A549 treated with CORT108297 at 1 μM for 4 hours (cell line): ENCODE data around the gene PCDHGB2. TPM values are rescaled to one million over a fixed set of nuclear protein-coding genes. Genes with fewer than 3 reads are reported as not detected.

ENCODE experiments used
- total RNA-seq: library from RNA; stranded (reverse); fragments of 200-300 nt; extraction: Qiagen RNA extraction; gene quantifications from 5 replicates; pipeline ENCODE4 v1.2.3, GENCODE V29; 2022

Gene PCDHGB2
- total RNA-seq, 1 experiment from 2014 or later, result 0.12 TPM

DNA sequence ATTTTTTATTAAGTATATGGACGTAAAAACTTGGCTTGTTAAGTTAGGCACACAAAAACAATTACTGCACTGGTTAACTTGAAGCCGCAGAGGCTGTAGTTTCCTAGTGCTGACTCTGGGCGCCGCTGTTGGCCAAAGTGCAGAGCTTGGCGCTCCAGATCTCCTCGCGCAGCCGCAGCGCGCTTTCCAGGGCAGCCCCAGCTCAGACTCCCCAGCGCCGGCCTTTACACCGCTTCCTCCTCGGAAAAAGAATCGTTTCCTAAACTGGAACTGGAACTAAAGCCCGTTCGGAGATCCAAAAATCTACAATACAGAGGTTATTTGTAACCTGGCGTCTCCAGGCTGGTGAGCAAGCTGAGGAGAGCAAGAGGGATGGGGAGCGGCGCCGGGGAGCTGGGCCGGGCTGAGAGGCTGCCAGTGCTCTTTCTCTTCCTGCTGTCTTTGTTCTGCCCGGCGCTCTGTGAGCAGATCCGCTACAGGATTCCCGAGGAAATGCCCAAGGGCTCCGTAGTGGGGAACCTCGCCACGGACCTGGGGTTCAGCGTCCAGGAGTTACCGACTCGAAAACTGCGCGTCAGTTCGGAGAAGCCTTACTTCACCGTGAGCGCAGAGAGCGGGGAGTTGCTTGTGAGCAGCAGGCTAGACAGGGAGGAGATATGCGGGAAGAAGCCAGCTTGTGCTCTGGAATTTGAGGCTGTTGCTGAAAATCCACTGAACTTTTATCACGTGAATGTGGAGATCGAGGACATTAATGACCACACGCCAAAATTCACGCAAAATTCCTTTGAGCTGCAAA lies 38.2 kb downstream of the PCDHGB2 start, which contains the start of gene PCDHGB5:
TSS of gene PCDHGB5 (plus strand) at position 192 of the 796 bp plus-strand sequence. CDS start at position 373, 181 bp downstream.

GRCh38 chr5:141402553-141403243 lies 42.9 kb downstream of the PCDHGB2 start, which contains the start of gene PCDHGA9:
TSS of gene PCDHGA9 (plus strand) at chr5:141402778. CDS start at chr5:141402953, 175 bp downstream.

GRCh38 chr5:141407790-141408505 lies 48.2 kb downstream of the PCDHGB2 start, which contains the start of gene PCDHGB6:
TSS of gene PCDHGB6 (plus strand) at chr5:141408021. CDS start at chr5:141408203, 182 bp downstream.

Other genes with a start within 250 kb of the PCDHGB2 start
- 0.06 to 0.12 TPM (median 0.07 TPM) in 4 of 5 replicates, not detected in the other for gene PCDHB4, start 238.2 kb upstream of the PCDHGB2 start, total RNA-seq
- 1.2 to 1.8 TPM (median 1.6 TPM) in 5 replicates for gene PCDHB5, start 224.8 kb upstream of the PCDHGB2 start, total RNA-seq
- 0.91 to 1.2 TPM (median 1.1 TPM) in 5 replicates for gene PCDHB6, start 209.9 kb upstream of the PCDHGB2 start, total RNA-seq
- 0.03 TPM in 1 of 5 replicates, not detected in the others for gene PCDHB7, start 187.3 kb upstream of the PCDHGB2 start, total RNA-seq
- 0.29 to 0.41 TPM (median 0.32 TPM) in 5 replicates for gene PCDHB8, start 182.2 kb upstream of the PCDHGB2 start, total RNA-seq
- gene PCDHB16, start 177.6 kb upstream of the PCDHGB2 start, total RNA-seq, result 0.06 to 0.10 TPM (median 0.06 TPM) in 5 replicates
- gene PCDHB9, start 172.8 kb upstream of the PCDHGB2 start, total RNA-seq, result 0.02 to 0.09 TPM (median 0.06 TPM) in 4 of 5 replicates, not detected in the other
- gene PCDHB10, start 167.6 kb upstream of the PCDHGB2 start, total RNA-seq, result 0.02 to 0.03 TPM in 2 of 5 replicates, not detected in the others
- 0.05 to 0.11 TPM (median 0.07 TPM) in 5 replicates for gene PCDHB11, start 160.4 kb upstream of the PCDHGB2 start, total RNA-seq
- 0.03 to 0.04 TPM in 2 of 5 replicates, not detected in the others for gene PCDHB12, start 151.3 kb upstream of the PCDHGB2 start, total RNA-seq
- gene PCDHB13, start 146.1 kb upstream of the PCDHGB2 start, total RNA-seq, result 0.03 to 0.10 TPM (median 0.05 TPM) in 5 replicates
- gene PCDHB14, start 136.7 kb upstream of the PCDHGB2 start, total RNA-seq, result 0.05 to 0.16 TPM (median 0.07 TPM) in 5 replicates
- 0.02 to 0.07 TPM (median 0.06 TPM) in 3 of 5 replicates, not detected in the others for gene PCDHB15, start 114.6 kb upstream of the PCDHGB2 start, total RNA-seq
- 0.05 TPM in 1 of 5 replicates, not detected in the others for gene SLC25A2, start 55.9 kb upstream of the PCDHGB2 start, total RNA-seq
- 61.5 to 85.8 TPM (median 70.6 TPM) in 5 replicates for gene TAF7, start 39.2 kb upstream of the PCDHGB2 start, total RNA-seq
- 0.30 to 0.39 TPM (median 0.37 TPM) in 5 replicates for gene PCDHGA1, start 29.5 kb upstream of the PCDHGB2 start, total RNA-seq
- 0.55 to 0.78 TPM (median 0.63 TPM) in 5 replicates for gene PCDHGA2, start 21.2 kb upstream of the PCDHGB2 start, total RNA-seq
- 0.04 to 0.07 TPM in 2 of 5 replicates, not detected in the others for gene PCDHGA3, start 16.2 kb upstream of the PCDHGB2 start, total RNA-seq
- gene PCDHGB1, start 9.9 kb upstream of the PCDHGB2 start, total RNA-seq, result 1.3 to 2.0 TPM (median 1.8 TPM) in 5 replicates
- 0.07 to 0.17 TPM (median 0.16 TPM) in 5 replicates for gene PCDHGA4, start 5.0 kb upstream of the PCDHGB2 start, total RNA-seq
- gene PCDHGA5, start 4.2 kb downstream of the PCDHGB2 start, total RNA-seq, result 0.07 to 0.24 TPM (median 0.15 TPM) in 5 replicates
- 0.17 to 0.33 TPM (median 0.24 TPM) in 5 replicates for gene PCDHGB3, start 10.2 kb downstream of the PCDHGB2 start, total RNA-seq
- 0.13 to 0.27 TPM (median 0.22 TPM) in 5 replicates for gene PCDHGA6, start 13.9 kb downstream of the PCDHGB2 start, total RNA-seq
- gene PCDHGA7, start 22.7 kb downstream of the PCDHGB2 start, total RNA-seq, result 0.82 to 1.0 TPM (median 0.97 TPM) in 5 replicates
- 0.70 to 1.0 TPM (median 0.98 TPM) in 5 replicates for gene PCDHGB4, start 27.7 kb downstream of the PCDHGB2 start, total RNA-seq
- 0.02 to 0.08 TPM (median 0.03 TPM) in 5 replicates for gene PCDHGA8, start 32.6 kb downstream of the PCDHGB2 start, total RNA-seq
- gene PCDHGB5, start 38.0 kb downstream of the PCDHGB2 start, total RNA-seq, result 2.1 to 2.6 TPM (median 2.4 TPM) in 5 replicates
- gene PCDHGA9, start 42.8 kb downstream of the PCDHGB2 start, total RNA-seq, result 0.02 to 0.09 TPM (median 0.05 TPM) in 4 of 5 replicates, not detected in the other
- gene PCDHGB6, start 48.0 kb downstream of the PCDHGB2 start, total RNA-seq, result 0.03 to 0.14 TPM (median 0.09 TPM) in 5 replicates
- gene PCDHGA10, start 53.0 kb downstream of the PCDHGB2 start, total RNA-seq, result 0.01 to 0.02 TPM (median 0.02 TPM) in 3 of 5 replicates, not detected in the others
- gene PCDHGB7, start 57.7 kb downstream of the PCDHGB2 start, total RNA-seq, result 0.03 to 0.08 TPM (median 0.06 TPM) in 4 of 5 replicates, not detected in the other
- 0.02 to 0.03 TPM (median 0.02 TPM) in 4 of 5 replicates, not detected in the other for gene PCDHGA11, start 61.1 kb downstream of the PCDHGB2 start, total RNA-seq
- gene PCDHGA12, start 70.5 kb downstream of the PCDHGB2 start, total RNA-seq, result 0.02 to 0.03 TPM in 2 of 5 replicates, not detected in the others
- gene PCDHGC3, start 116.0 kb downstream of the PCDHGB2 start, total RNA-seq, result 5.0 to 6.7 TPM (median 5.6 TPM) in 5 replicates
- gene PCDHGC4, start 125.0 kb downstream of the PCDHGB2 start, total RNA-seq, result 0.01 to 0.05 TPM (median 0.03 TPM) in 3 of 5 replicates, not detected in the others
- gene PCDHGC5, start 129.1 kb downstream of the PCDHGB2 start, total RNA-seq, result 0.02 to 0.03 TPM (median 0.03 TPM) in 3 of 5 replicates, not detected in the others